ENCODE results near the gene GTF2F2. TPM values are rescaled to one million over a fixed set of nuclear protein-coding genes. Genes with fewer than 3 reads are reported as not detected.

Gene GTF2F2
- total RNA-seq, 1 donor = 19.9 TPM

GRCh38 chr13:45215392-45216077, 95.2 kb downstream of the GTF2F2 start:
- H3K79me2 ChIP-seq (ENCODE audit: insufficient read depth, low read length) = peaks cover 4% of the 10 kb centered on the region
- TF ChIP-seq CTCF (IDR thresholded peaks at IDR 0.05; ENCODE audit: extremely low read depth, low read depth, low read length) = no peak
- no peaks in the 10 kb centered on the region for H3K36me3 ChIP-seq (ENCODE audit: insufficient read depth, low read length)
- H3K4me3 ChIP-seq (ENCODE audit: insufficient read depth, low read length) = no peak overlapping the region
- no peak overlapping the region for H2AFZ ChIP-seq (ENCODE audit: low read length)
- no peaks in the 10 kb centered on the region for H3K27me3 ChIP-seq (ENCODE audit: insufficient read depth, low read length)
- no peaks in the 10 kb centered on the region for H3K9me3 ChIP-seq (ENCODE audit: low read depth, low read length)
- H3K4me2 ChIP-seq (ENCODE audit: insufficient read depth, low read length) = no peak overlapping the region
- DNase-seq (ENCODE audit: insufficient read length, low spot score, missing footprints) = no peak
- H4K20me1 ChIP-seq (ENCODE audit: insufficient read depth, low read length) = no peaks in the 10 kb centered on the region
- H3K27ac ChIP-seq (ENCODE audit: low read depth, low read length) = no peak overlapping the region
- H3K4me1 ChIP-seq (ENCODE audit: insufficient read depth, low read length) = peaks cover 24% of the 10 kb centered on the region

GRCh38 chr13:45216193-45216592, 95.9 kb downstream of the GTF2F2 start:
- Histone ChIP-seq H3K27ac (ENCODE audit: low read depth, low read length) (no peak overlapping the region), H3K4me2 (ENCODE audit: insufficient read depth, low read length) (no peak overlapping the region), H3K9me3 (ENCODE audit: low read depth, low read length) (no peaks in the 10 kb centered on the region), H3K4me3 (ENCODE audit: insufficient read depth, low read length) (no peak overlapping the region), H3K36me3 (ENCODE audit: insufficient read depth, low read length) (no peaks in the 10 kb centered on the region), H2AFZ (ENCODE audit: low read length) (no peak overlapping the region), H3K27me3 (ENCODE audit: insufficient read depth, low read length) (no peaks in the 10 kb centered on the region), H4K20me1 (ENCODE audit: insufficient read depth, low read length) (no peaks in the 10 kb centered on the region), H3K79me2 (ENCODE audit: insufficient read depth, low read length) (peaks cover 10% of the 10 kb centered on the region), H3K4me1 (ENCODE audit: insufficient read depth, low read length) (peaks cover 26% of the 10 kb centered on the region)
- DNase-seq (ENCODE audit: insufficient read length, low spot score, missing footprints) = no peak
- TF ChIP-seq CTCF (IDR thresholded peaks at IDR 0.05; ENCODE audit: extremely low read depth, low read depth, low read length) = no peak

- Histone ChIP-seq H3K4me1 (ENCODE audit: insufficient read depth, low read length) (peaks cover 26% of the 10 kb centered on the region), H3K36me3 (ENCODE audit: insufficient read depth, low read length) (no peaks in the 10 kb centered on the region), H3K27ac (ENCODE audit: low read depth, low read length) (peak overlapping the region; percentile 70), H2AFZ (ENCODE audit: low read length) (no peak overlapping the region), H3K27me3 (ENCODE audit: insufficient read depth, low read length) (no peaks in the 10 kb centered on the region), H3K4me3 (ENCODE audit: insufficient read depth, low read length) (no peak overlapping the region), H4K20me1 (ENCODE audit: insufficient read depth, low read length) (no peaks in the 10 kb centered on the region), H3K79me2 (ENCODE audit: insufficient read depth, low read length) (peaks cover 24% of the 10 kb centered on the region), H3K4me2 (ENCODE audit: insufficient read depth, low read length) (peak overlapping the region; percentile 66), H3K9me3 (ENCODE audit: low read depth, low read length) (no peaks in the 10 kb centered on the region)
- no peak for DNase-seq (ENCODE audit: insufficient read length, low spot score, missing footprints)
- TF ChIP-seq CTCF (IDR thresholded peaks at IDR 0.05; ENCODE audit: extremely low read depth, low read depth, low read length) = no peak
Measured at GRCh38 chr13:45218689-45219088, 98.4 kb downstream of the GTF2F2 start.

GRCh38 chr13:45219123-45219891, 99.0 kb downstream of the GTF2F2 start:
- H3K9me3 ChIP-seq (ENCODE audit: low read depth, low read length) = no peaks in the 10 kb centered on the region
- peak overlapping the region; percentile 66 for H3K4me2 ChIP-seq (ENCODE audit: insufficient read depth, low read length)
- H3K79me2 ChIP-seq (ENCODE audit: insufficient read depth, low read length) = peaks cover 24% of the 10 kb centered on the region
- peak overlapping the region; percentile 70 for H3K27ac ChIP-seq (ENCODE audit: low read depth, low read length)
- H3K27me3 ChIP-seq (ENCODE audit: insufficient read depth, low read length) = no peaks in the 10 kb centered on the region
- no peaks in the 10 kb centered on the region for H3K36me3 ChIP-seq (ENCODE audit: insufficient read depth, low read length)
- no peak for DNase-seq (ENCODE audit: insufficient read length, low spot score, missing footprints)
- no peak overlapping the region for H2AFZ ChIP-seq (ENCODE audit: low read length)
- peak overlapping the region; percentile 27 for H3K4me3 ChIP-seq (ENCODE audit: insufficient read depth, low read length)
- no peak for TF ChIP-seq CTCF (IDR thresholded peaks at IDR 0.05; ENCODE audit: extremely low read depth, low read depth, low read length)
- no peaks in the 10 kb centered on the region for H4K20me1 ChIP-seq (ENCODE audit: insufficient read depth, low read length)
- peaks cover 30% of the 10 kb centered on the region for H3K4me1 ChIP-seq (ENCODE audit: insufficient read depth, low read length)
